Mucosa of rectum (tissue), 2 donors: Measurements from ENCODE around the gene TUBGCP6.

ENCODE experiments used
- H3K27ac ChIP-seq, 2 donors: one replicate each; pipeline ENCODE4 v1.7.0; 2013; ENCODE audit warnings: inconsistent platforms in 2 of 2, low read depth in 2 of 2, low read length in 2 of 2
- H3K27me3 ChIP-seq, 2 donors: one replicate each; pipeline ENCODE4 v1.7.0; 2013; ENCODE audit warnings: low read length in 2 of 2; ENCODE audit not compliant: control insufficient read depth in 2 of 2, insufficient read depth in 2 of 2
- H3K36me3 ChIP-seq, 2 donors: one replicate each; pipeline ENCODE4 v1.7.0; 2013; ENCODE audit warnings: low read length in 2 of 2; ENCODE audit not compliant: control insufficient read depth in 2 of 2, insufficient read depth in 2 of 2
- H3K4me1 ChIP-seq, 2 donors: one replicate each; pipeline ENCODE4 v1.7.0; 2013; ENCODE audit warnings: low read length in 2 of 2, mild to moderate bottlenecking in 1 of 2; ENCODE audit not compliant: control insufficient read depth in 2 of 2, insufficient read depth in 2 of 2
- H3K4me3 ChIP-seq, 2 donors: one replicate each; pipeline ENCODE4 v1.7.0; 2013; ENCODE audit warnings: low read length in 2 of 2
- H3K9ac ChIP-seq, 2 donors: one replicate each; pipeline ENCODE4 v1.7.0; 2013; ENCODE audit warnings: low read length in 2 of 2, low read depth in 1 of 2, mild to moderate bottlenecking in 1 of 2
- H3K9me3 ChIP-seq, 2 donors: one replicate each; pipeline ENCODE4 v1.7.0; 2013; ENCODE audit warnings: low read length in 2 of 2; ENCODE audit not compliant: control insufficient read depth in 2 of 2
- donor health status: healthy.
- donor health status: Normal muscosa, but diverticular disease.

The TUBGCP6 gene

GRCh38 chr22:50286275-50286674 is 41.5 kb upstream of the TUBGCP6 start:
- Histone ChIP-seq H3K27ac (no peak overlapping the region), H3K9me3 (no peaks in the 10 kb centered on the region), H3K36me3 (peaks cover 66 to 74% of the 10 kb centered on the region in 2 donors), H3K4me1 (no peaks in the 10 kb centered on the region), H3K4me3 (no peak overlapping the region), H3K27me3 (no peaks in the 10 kb centered on the region), H3K9ac (no peak overlapping the region)

- peaks cover 70 to 74% of the 10 kb centered on the region in 2 donors for H3K36me3 ChIP-seq
- no peak overlapping the region for H3K9ac ChIP-seq
- no peak overlapping the region for H3K27ac ChIP-seq
- H3K27me3 ChIP-seq: no peaks in the 10 kb centered on the region
- no peak overlapping the region for H3K4me3 ChIP-seq
- no peaks in the 10 kb centered on the region for H3K4me1 ChIP-seq
- no peaks in the 10 kb centered on the region for H3K9me3 ChIP-seq
Observed at GRCh38 chr22:50285568-50286229, 40.9 kb upstream of the TUBGCP6 start.

- peaks cover 73% of the 10 kb centered on the region in 2 donors for H3K36me3 ChIP-seq
- H3K27me3 ChIP-seq: no peaks in the 10 kb centered on the region
Observed at GRCh38 chr22:50284479-50284878, 39.7 kb upstream of the TUBGCP6 start.

GRCh38 chr22:50283821-50284220 is 39.0 kb upstream of the TUBGCP6 start:
- Histone ChIP-seq H3K4me3 (no peak overlapping the region), H3K4me1 (no peaks in the 10 kb centered on the region), H3K9me3 (no peaks in the 10 kb centered on the region), H3K27ac (no peak overlapping the region), H3K36me3 (peaks cover 71 to 73% of the 10 kb centered on the region in 2 donors), H3K9ac (no peak overlapping the region), H3K27me3 (no peaks in the 10 kb centered on the region)

More at GRCh38 chr22:50284479-50284878, 39.7 kb upstream of the TUBGCP6 start:
- Histone ChIP-seq H3K27ac (no peak overlapping the region), H3K9me3 (no peaks in the 10 kb centered on the region), H3K4me3 (no peak overlapping the region), H3K4me1 (no peaks in the 10 kb centered on the region), H3K9ac (no peak overlapping the region)

- Histone ChIP-seq H3K9ac (no peak overlapping the region), H3K27ac (no peak overlapping the region), H3K27me3 (no peaks in the 10 kb centered on the region), H3K36me3 (peaks cover 73 to 74% of the 10 kb centered on the region in 2 donors), H3K9me3 (no peaks in the 10 kb centered on the region), H3K4me1 (no peaks in the 10 kb centered on the region), H3K4me3 (no peak overlapping the region)
Observed at GRCh38 chr22:50282361-50283155, 37.7 kb upstream of the TUBGCP6 start.

GRCh38 chr22:50281957-50282356 is 37.1 kb upstream of the TUBGCP6 start:
- no peaks in the 10 kb centered on the region for H3K9me3 ChIP-seq
- no peak overlapping the region for H3K27ac ChIP-seq
- H3K9ac ChIP-seq: no peak overlapping the region
- no peak overlapping the region for H3K4me3 ChIP-seq
- no peaks in the 10 kb centered on the region for H3K27me3 ChIP-seq
- H3K4me1 ChIP-seq: no peaks in the 10 kb centered on the region
- peaks cover 72 to 75% of the 10 kb centered on the region in 2 donors for H3K36me3 ChIP-seq

GRCh38 chr22:50281384-50281760 is 36.5 kb upstream of the TUBGCP6 start:
- no peaks in the 10 kb centered on the region for H3K9me3 ChIP-seq
- H3K4me1 ChIP-seq: no peaks in the 10 kb centered on the region
- no peaks in the 10 kb centered on the region for H3K27me3 ChIP-seq
- H3K4me3 ChIP-seq: no peak overlapping the region
- H3K9ac ChIP-seq: no peak overlapping the region
- peaks cover 72 to 73% of the 10 kb centered on the region in 2 donors for H3K36me3 ChIP-seq
- no peak overlapping the region for H3K27ac ChIP-seq

GRCh38 chr22:50280708-50281383 is 36.0 kb upstream of the TUBGCP6 start:
- Histone ChIP-seq H3K9me3 (no peaks in the 10 kb centered on the region), H3K27me3 (no peaks in the 10 kb centered on the region), H3K27ac (no peak overlapping the region), H3K9ac (no peak overlapping the region), H3K36me3 (peaks cover 68 to 70% of the 10 kb centered on the region in 2 donors), H3K4me1 (no peaks in the 10 kb centered on the region), H3K4me3 (no peak overlapping the region)

- Histone ChIP-seq H3K4me1 (no peaks in the 10 kb centered on the region), H3K36me3 (peaks cover 68 to 74% of the 10 kb centered on the region in 2 donors), H3K4me3 (no peak overlapping the region), H3K9me3 (no peaks in the 10 kb centered on the region), H3K27ac (no peak overlapping the region), H3K9ac (no peak overlapping the region), H3K27me3 (no peaks in the 10 kb centered on the region)
Observed at GRCh38 chr22:50280022-50280707, 35.3 kb upstream of the TUBGCP6 start.
